IMR-90 (cell line): ENCODE results near the gene PDZD2. TPM values are rescaled to one million over a fixed set of nuclear protein-coding genes. Genes with fewer than 3 reads are reported as not detected.
"Not testable (repeated sequence)": the region's sequence is repeated elsewhere in the genome, so short reads cannot be mapped to it uniquely, and the experiment has no call there.

Experiments used
- ATAC-seq: fragments of 200-7000 bp; cut with Tn5 transposase; 2 replicates; pipeline ENCODE4 v1.9.1; 2020; ENCODE audit warnings: low read depth, mild to moderate bottlenecking, moderate library complexity
- BruUV-seq: library from RNA; stranded (reverse); fragments of 400-500 nt; replicated peaks from 2 replicates; lab custom pipeline; 2021; lab: Mats Ljungman, UMichigan
- CTCF ChIA-PET: fragments of 300-600 bp; formaldehyde crosslinking; extraction: SDS; loops from one replicate; lab custom pipeline; 2021; ENCODE audit warnings: antibody characterized with exemption; lab: Yijun Ruan, JAX
- POLR2A ChIA-PET: fragments of 300-600 bp; sonication (Branson Sonifier 250); formaldehyde crosslinking; loops from one replicate; lab custom pipeline; 2022; ENCODE audit warnings: antibody characterized with exemption; ENCODE audit not compliant: unreplicated experiment; lab: Charles Lee
- DNase-seq: peaks from one replicate; pipeline ENCODE4 v3.0.0; 2013
- H2AFZ ChIP-seq: replicated peaks from 2 replicates; pipeline ENCODE3; 2013; ENCODE audit warnings: low read length, mild to moderate bottlenecking; ENCODE audit not compliant: poor library complexity
- H2AK5ac ChIP-seq: 2 replicates; pipeline ENCODE4 v1.6.1; 2013; ENCODE audit warnings: low read depth, low read length, inconsistent platforms
- H2AK9ac ChIP-seq: replicated peaks from 2 replicates; pipeline ENCODE3; 2013; ENCODE audit warnings: mild to moderate bottlenecking, low read depth, low read length, moderate library complexity; ENCODE audit not compliant: poor library complexity
- H2BK120ac ChIP-seq: 2 replicates; pipeline ENCODE4 v1.6.1; 2013; ENCODE audit warnings: low read depth, low read length, inconsistent platforms
- H2BK15ac ChIP-seq: 3 replicates; pipeline ENCODE4 v1.6.1; 2013; ENCODE audit warnings: low read depth, low read length, inconsistent platforms
- H2BK20ac ChIP-seq: 2 replicates; pipeline ENCODE4 v1.6.1; 2013; ENCODE audit warnings: low read depth, mild to moderate bottlenecking, inconsistent platforms, low read length, moderate library complexity
- H2BK5ac ChIP-seq: 2 replicates; pipeline ENCODE4 v1.6.1; 2013; ENCODE audit warnings: mild to moderate bottlenecking, low read depth, low read length, inconsistent platforms; ENCODE audit not compliant: poor library complexity, severe bottlenecking
- H3K14ac ChIP-seq: replicated peaks from 2 replicates; pipeline ENCODE4 v1.6.1; 2013; ENCODE audit warnings: low read depth, low read length, inconsistent platforms
- H3K18ac ChIP-seq: 2 replicates; pipeline ENCODE4 v1.6.1; 2013; ENCODE audit warnings: low read depth, low read length, control low read depth
- H3K23ac ChIP-seq: 2 replicates; pipeline ENCODE4 v1.6.1; 2013; ENCODE audit warnings: low read depth, low read length, inconsistent platforms
- H3K27ac ChIP-seq: 2 replicates; pipeline ENCODE4 v1.5.1; 2013; ENCODE audit warnings: mild to moderate bottlenecking, control low read depth, low read length; ENCODE audit not compliant: insufficient read depth
- H3K27me3 ChIP-seq: 2 replicates; pipeline ENCODE4 v1.6.1; 2013; ENCODE audit warnings: low read length; ENCODE audit not compliant: control insufficient read depth, insufficient read depth
- H3K36me3 ChIP-seq: 2 replicates; pipeline ENCODE4 v1.6.1; 2013; ENCODE audit warnings: low read length, mixed read lengths; ENCODE audit not compliant: control insufficient read depth, insufficient read depth
- H3K4ac ChIP-seq: 2 replicates; pipeline ENCODE4 v1.6.1; 2013; ENCODE audit warnings: low read depth, low read length, inconsistent platforms
- H3K4me1 ChIP-seq: 2 replicates; pipeline ENCODE4 v1.6.1; 2013; ENCODE audit warnings: low read length, mixed read lengths; ENCODE audit not compliant: control insufficient read depth, insufficient read depth
- H3K4me2 ChIP-seq: 2 replicates; pipeline ENCODE4 v1.6.1; 2013; ENCODE audit warnings: low read depth, mild to moderate bottlenecking, control low read depth, low read length, moderate library complexity
- H3K4me3 ChIP-seq: 2 replicates; pipeline ENCODE4 v1.5.1; 2013; ENCODE audit warnings: low read depth, mild to moderate bottlenecking, control low read depth, low read length, moderate library complexity; ENCODE audit not compliant: insufficient read depth
- H3K56ac ChIP-seq: 2 replicates; pipeline ENCODE4 v1.6.1; 2013; ENCODE audit warnings: low read length, inconsistent platforms; ENCODE audit not compliant: insufficient read depth; ENCODE audit errors: extremely low read depth
- H3K79me1 ChIP-seq, 2 experiments: 2 replicates each; pipeline ENCODE4 v1.6.1; 2013; ENCODE audit warnings: low read length in 2 of 2, inconsistent platforms in 1 of 2, low read depth in 1 of 2
- H3K9ac ChIP-seq: 2 replicates; pipeline ENCODE4 v1.6.1; 2013; ENCODE audit warnings: low read depth, low read length, control low read depth
- H3K9me1 ChIP-seq: 2 replicates; pipeline ENCODE4 v1.6.1; 2013; ENCODE audit warnings: low read length, inconsistent platforms; ENCODE audit not compliant: insufficient read depth
- H3K9me3 ChIP-seq: 2 replicates; pipeline ENCODE4 v1.6.1; 2013; ENCODE audit warnings: low read length; ENCODE audit not compliant: control insufficient read depth, insufficient read depth
- H4K20me1 ChIP-seq: 2 replicates; pipeline ENCODE4 v1.6.1; 2013; ENCODE audit warnings: low read length, inconsistent platforms; ENCODE audit not compliant: insufficient read depth
- H4K5ac ChIP-seq: 2 replicates; pipeline ENCODE4 v1.6.1; 2013; ENCODE audit warnings: mild to moderate bottlenecking, low read depth, low read length, control low read depth
- H4K8ac ChIP-seq, 2 experiments: 2 replicates each; pipeline ENCODE4 v1.6.1; 2013; ENCODE audit warnings: low read depth in 2 of 2, low read length in 2 of 2, control low read depth in 1 of 2, inconsistent platforms in 1 of 2
- H4K91ac ChIP-seq: 2 replicates; pipeline ENCODE4 v1.6.1; 2013; ENCODE audit warnings: low read depth, low read length, inconsistent platforms; ENCODE audit not compliant: insufficient read depth
- WGBS, 2 experiments: methylation state at CpG; one replicate each; pipeline versions ENCODE4 v1.1.5 to v1.1.7; 2013; ENCODE audit warnings: missing lambda C conversion rate in 2 of 2; ENCODE audit not compliant: insufficient read length in 1 of 2; ENCODE audit errors: extremely low coverage in 2 of 2; 5-methylcytosine and 5-hydroxymethylcytosine counted together
- dilution Hi-C: fragments of 300-500 bp; cut with HindIII; formaldehyde crosslinking; loops from one replicate; pipeline ENCODE4 v1.14.3; 2018; ENCODE audit warnings: low sequenced_read_pairs; ENCODE audit not compliant: unreplicated experiment
- in situ Hi-C: fragments of 300-500 bp; cut with MboI; formaldehyde crosslinking; loops from 3 replicates; pipeline ENCODE4 v1.14.3; 2019; ENCODE audit warnings: low sequenced_read_pairs, inconsistent platforms, mixed read lengths
- intact Hi-C: fragments of 100-400 bp; cut with micrococcal nuclease; formaldehyde crosslinking; loops from 2 replicates; pipeline ENCODE4 v1.10.0; 2022
- polyA plus RNA-seq, 3 experiments: library from polyadenylated mRNA; depleted of rRNA; stranded (reverse); fragments of >200 nt; gene quantifications; 2 replicates each; pipeline ENCODE4 v1.2.3, GENCODE V29; 2012; ENCODE audit warnings: low replicate concordance in 1 of 3
- total RNA-seq: library from RNA; depleted of rRNA; stranded (reverse); fragments of >200 nt; gene quantifications from 2 replicates; pipeline ENCODE4 v1.2.3, GENCODE V29; 2012

Gene PDZD2
- total and polyA plus RNA-seq, 2 of the 4 experiments (the other 2 are of a cell fraction) = under 0.01 to 0.02 TPM

- no CpG with 5 or more reads among the region's 6 CpGs for WGBS, 2 experiments
These were observed 137.4 kb downstream of the PDZD2 start for GRCh38 chr5:31776294-31776693.

More at GRCh38 chr5:31776294-31776693, 137.4 kb downstream of the PDZD2 start:
- H4K91ac ChIP-seq, H3K4me2 ChIP-seq, dilution Hi-C loops, H4K20me1 ChIP-seq, CTCF ChIA-PET, H2BK120ac ChIP-seq, H3K18ac ChIP-seq, H3K9me3 ChIP-seq, H3K4ac ChIP-seq, in situ Hi-C loops, H3K4me3 ChIP-seq, H4K5ac ChIP-seq, H2BK15ac ChIP-seq, H4K8ac ChIP-seq, H3K27ac ChIP-seq, H2BK5ac ChIP-seq, intact Hi-C loops, H3K79me1 ChIP-seq, H3K27me3 ChIP-seq, H2BK20ac ChIP-seq, H3K36me3 ChIP-seq, H3K56ac ChIP-seq, BruUV-seq, POLR2A ChIA-PET, H3K23ac ChIP-seq, DNase-seq, H2AK9ac ChIP-seq, H2AFZ ChIP-seq, H2AK5ac ChIP-seq, ATAC-seq, H3K9ac ChIP-seq, H3K4me1 ChIP-seq, H3K14ac ChIP-seq, H3K9me1 ChIP-seq: not testable (repeated sequence)
